HCT116 (cell line): ENCODE results near the gene LIN52. TPM values are rescaled to one million over a fixed set of nuclear protein-coding genes. Genes with fewer than 3 reads are reported as not detected.

Experiments used
- ATAC-seq: fragments of 200-7000 bp; cut with Tn5 transposase; 2 replicates; pipeline ENCODE4 v1.9.1; 2020; ENCODE audit warnings: mild to moderate bottlenecking, moderate library complexity
- BruUV-seq: library from RNA; stranded (reverse); fragments of 400-500 nt; replicated peaks from 2 replicates; lab custom pipeline; 2021; lab: Mats Ljungman, UMichigan
- CTCF ChIA-PET: fragments of 300-600 bp; sonication (Branson Sonifier 250); formaldehyde crosslinking; loops from one replicate; lab custom pipeline; 2021; ENCODE audit warnings: antibody characterized with exemption; lab: Charles Lee
- POLR2A ChIA-PET: fragments of 300-600, 350-600 bp; sonication (Branson Sonifier 250); formaldehyde crosslinking; loops from one replicate; lab custom pipeline; 2021; ENCODE audit warnings: antibody characterized with exemption; lab: Charles Lee
- RAD21 ChIA-PET, 2 experiments: fragments of 300-600 bp; sonication (Branson Sonifier 250); formaldehyde crosslinking; loops; one replicate each; lab custom pipeline; 2023; ENCODE audit warnings: low total read pairs in 2 of 2; ENCODE audit not compliant: uncharacterized antibody in 2 of 2, unreplicated experiment in 2 of 2, low non-redundant PET in 1 of 2; lab: Charles Lee
- DNase-seq: peaks from one replicate; pipeline ENCODE4 v3.0.0-alpha.2; 2010; ENCODE audit warnings: low read depth, low spot score
- H2AFZ ChIP-seq: fragments of 200-600 bp; shearing (Covaris generic), sonication (generic); 2 replicates; pipeline ENCODE4 v1.6.1; 2017; ENCODE audit warnings: low read depth, mixed run types, mixed read lengths, antibody characterized with exemption, low read length; ENCODE audit not compliant: poor library complexity, severe bottlenecking
- H3K27ac ChIP-seq: 2 replicates; pipeline ENCODE4 v1.5.1; 2012; ENCODE audit warnings: low read depth, low read length
- H3K27me3 ChIP-seq: fragments of 200-600 bp; sonication (generic); 2 replicates; pipeline ENCODE4 v1.6.1; 2016; ENCODE audit warnings: mixed run types, low read length, mixed read lengths; ENCODE audit not compliant: insufficient read depth
- H3K36me3 ChIP-seq, 2 experiments: fragments of 200-500 bp in 1 of 2; fragments of 200-600 bp in 1 of 2; sonication (Bioruptor generic) in 1 of 2; sonication (generic) in 1 of 2; 2 replicates each; pipeline versions ENCODE4 v1.5.1 to v1.6.1; 2014 to 2016; ENCODE audit warnings: low read length in 2 of 2, inconsistent platforms in 1 of 2, mixed read lengths in 1 of 2, mixed run types in 1 of 2; ENCODE audit not compliant: insufficient read depth in 2 of 2, control insufficient read depth in 1 of 2
- H3K4me1 ChIP-seq, 2 experiments: fragments of 200-600 bp in 1 of 2; sonication (generic) in 1 of 2; 2 replicates each; pipeline versions ENCODE4 v1.5.1 to v1.6.1; 2012 to 2017; ENCODE audit warnings: low read length in 2 of 2, inconsistent platforms in 1 of 2, mild to moderate bottlenecking in 1 of 2, mixed read lengths in 1 of 2, mixed run types in 1 of 2, moderate library complexity in 1 of 2; ENCODE audit not compliant: insufficient read depth in 2 of 2, control insufficient read depth in 1 of 2
- H3K4me2 ChIP-seq: fragments of 200-600 bp; sonication (generic); 2 replicates; pipeline ENCODE4 v1.6.1; 2017; ENCODE audit warnings: mixed run types, low read length, mixed read lengths
- H3K4me3 ChIP-seq, 2 experiments: fragments of 200-600 bp in 1 of 2; sonication (generic) in 1 of 2; replicated peaks in 1 of 2; 2 replicates each; pipeline ENCODE4 v1.5.1; 2011 to 2016; ENCODE audit warnings: low read length in 2 of 2, control low read depth in 1 of 2, low read depth in 1 of 2, mild to moderate bottlenecking in 1 of 2, mixed read lengths in 1 of 2, mixed run types in 1 of 2
- H3K79me2 ChIP-seq: fragments of 200-600 bp; sonication (generic); 2 replicates; pipeline ENCODE4 v1.6.1; 2017; ENCODE audit warnings: mild to moderate bottlenecking, mixed run types, low read length, moderate library complexity, mixed read lengths; ENCODE audit not compliant: insufficient read depth
- H3K9ac ChIP-seq: fragments of 200-600 bp; sonication (generic); 2 replicates; pipeline ENCODE4 v1.6.1; 2016; ENCODE audit warnings: low read length, mixed read lengths
- H3K9me2 ChIP-seq: fragments of 200-600 bp; sonication (generic), shearing (Covaris generic); 2 replicates; pipeline ENCODE4 v1.6.1; 2017; ENCODE audit warnings: mixed run types, mild to moderate bottlenecking, moderate library complexity; ENCODE audit not compliant: insufficient read depth
- H3K9me3 ChIP-seq, 2 experiments: fragments of 200-500 bp in 1 of 2; fragments of 200-600 bp in 1 of 2; sonication (Bioruptor generic) in 1 of 2; sonication (generic) in 1 of 2; 2 replicates each; pipeline ENCODE4 v1.6.1; 2014 to 2017; ENCODE audit warnings: low read length in 2 of 2, mixed read lengths in 2 of 2, inconsistent platforms in 1 of 2, low read depth in 1 of 2, mild to moderate bottlenecking in 1 of 2, mixed run types in 1 of 2, moderate library complexity in 1 of 2; ENCODE audit not compliant: control insufficient read depth in 1 of 2, insufficient read depth in 1 of 2
- H4K20me1 ChIP-seq: fragments of 200-600 bp; sonication (generic), shearing (Covaris generic); 2 replicates; pipeline ENCODE4 v1.6.1; 2017; ENCODE audit warnings: mixed run types, mild to moderate bottlenecking, moderate library complexity; ENCODE audit not compliant: insufficient read depth
- CEBPB ChIP-seq: IDR thresholded peaks from 2 replicates; pipeline ENCODE4 v1.6.1; 2012; ENCODE audit warnings: low read depth
- EZH2 ChIP-seq: fragments of 200-600 bp; sonication (generic); IDR thresholded peaks from 2 replicates; pipeline ENCODE4 v1.6.1; 2017; ENCODE audit warnings: antibody characterized with exemption, mixed run types
- EZH2phosphoT487 ChIP-seq: fragments of 200-600 bp; IDR thresholded peaks from 2 replicates; pipeline ENCODE4 v1.6.1; 2018; ENCODE audit warnings: antibody characterized with exemption, borderline replicate concordance
- POLR2AphosphoS5 ChIP-seq: IDR thresholded peaks from 2 replicates; pipeline ENCODE4 v1.6.1; 2011; ENCODE audit warnings: mild to moderate bottlenecking, low read depth, low read length, moderate library complexity
- RAD21 ChIP-seq: IDR thresholded peaks from 2 replicates; pipeline ENCODE4 v1.6.1; 2012; ENCODE audit warnings: low read depth, mild to moderate bottlenecking
- intact Hi-C: fragments of 100-400 bp; cut with micrococcal nuclease; formaldehyde crosslinking; loops from 2 replicates; pipeline ENCODE4 v1.10.0; 2022
- total RNA-seq: library from RNA; stranded (reverse); gene quantifications from one replicate; pipeline ENCODE4 v1.2.1, GENCODE V29; 2021; ENCODE audit not compliant: unreplicated experiment
- TF ChIP-seq, protein P1 (sequence below): IDR thresholded peaks from 2 replicates; pipeline ENCODE4 v1.6.1; 2012

Gene LIN52
- total RNA-seq, 1 experiment from 2014 or later, result 9.6 TPM

- Histone ChIP-seq H3K36me3 (no peaks in the 10 kb centered on the region; a peak in 1 of 4 replicates), H3K27me3 (no peaks in the 10 kb centered on the region), H3K9me3 (no peaks in the 10 kb centered on the region), H3K79me2 (no peaks in the 10 kb centered on the region), H3K4me2 (no peak overlapping the region), H3K9me2 (no peaks in the 10 kb centered on the region), H3K27ac (no peak overlapping the region), H4K20me1 (no peaks in the 10 kb centered on the region), H3K4me3 (no peak overlapping the region), H3K9ac (no peak overlapping the region), H2AFZ (no peak overlapping the region), H3K4me1 (no peaks in the 10 kb centered on the region)
- BruUV-seq, result no TSS peak
- DNase-seq (no peak), ATAC-seq (no peak)
- intact Hi-C loops, result no loop called here
- TF ChIP-seq RAD21, result no peak
- TF ChIP-seq EZH2phosphoT487, result no peak
- TF ChIP-seq CEBPB, result no peak
- no peak for TF ChIP-seq EZH2
- TF ChIP-seq POLR2AphosphoS5, result no peak
- CTCF ChIA-PET, result no interaction called here
- POLR2A ChIA-PET, result no interaction called here
- RAD21 ChIA-PET, result no interaction called here
Observed at GRCh38 chr14:74198441-74199234, 113.9 kb downstream of the LIN52 start.

GRCh38 chr14:74202113-74202512 lies 117.4 kb downstream of the LIN52 start:
- CTCF ChIA-PET, result no interaction called here
- BruUV-seq, result no TSS peak

More at GRCh38 chr14:74202113-74202512, 117.4 kb downstream of the LIN52 start:
- ATAC-seq (no peak), DNase-seq (no peak)
- RAD21 ChIA-PET, result no interaction called here
- TF ChIP-seq, protein P1, sequence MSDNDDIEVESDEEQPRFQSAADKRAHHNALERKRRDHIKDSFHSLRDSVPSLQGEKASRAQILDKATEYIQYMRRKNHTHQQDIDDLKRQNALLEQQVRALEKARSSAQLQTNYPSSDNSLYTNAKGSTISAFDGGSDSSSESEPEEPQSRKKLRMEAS, result no peak
- Histone ChIP-seq H3K27ac (no peak overlapping the region), H3K4me2 (no peak overlapping the region), H2AFZ (no peak overlapping the region), H3K4me1 (no peaks in the 10 kb centered on the region), H3K27me3 (no peaks in the 10 kb centered on the region), H4K20me1 (no peaks in the 10 kb centered on the region), H3K9me2 (no peaks in the 10 kb centered on the region), H3K79me2 (no peaks in the 10 kb centered on the region), H3K4me3 (no peak overlapping the region), H3K9me3 (no peaks in the 10 kb centered on the region), H3K36me3 (no peaks in the 10 kb centered on the region; a peak in 1 of 4 replicates), H3K9ac (no peak overlapping the region)
- POLR2A ChIA-PET, result no interaction called here
- intact Hi-C loops, result loop anchor here (10.0 kb wide), 1 partner anchor 273 kb away; no protein-coding TSS in a partner anchor
